ENCODE data around the gene USP32. TPM values are rescaled to one million over a fixed set of nuclear protein-coding genes. Genes with fewer than 3 reads are reported as not detected.

USP32 gene
- total and polyA plus RNA-seq, 2 donors from 2014 or later: 14.6 to 53.1 TPM

DNA sequence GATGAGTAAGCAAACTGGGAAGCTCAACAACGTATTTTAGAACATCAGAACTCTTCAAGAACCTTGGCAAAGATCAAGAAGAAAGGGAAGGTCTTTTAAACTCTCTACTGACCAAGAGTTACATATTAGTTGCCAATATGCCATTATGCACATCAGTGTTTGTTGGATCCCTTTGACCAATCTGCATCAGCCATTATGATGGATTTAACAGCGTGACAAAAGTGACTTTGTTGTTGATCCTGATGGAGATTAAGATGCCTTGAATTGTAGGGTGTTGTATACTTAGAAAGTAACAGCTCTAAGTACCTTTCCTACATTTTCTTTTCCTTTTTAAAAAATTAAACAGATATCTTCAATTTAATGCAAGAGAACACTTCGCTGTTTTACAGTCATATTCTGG lies 133.6 kb downstream of the USP32 start:
- intact Hi-C loops (cut with DNase I): no loop called here
- no peak for DNase-seq
- Histone ChIP-seq H3K4me1 (ENCODE audit: control insufficient read depth in 2 of 3, insufficient read depth in 2 of 3, low read depth in 1 of 3, low read length in 3 of 3) (no peaks in the 10 kb centered on the region), H3K36me3 (ENCODE audit: control insufficient read depth in 2 of 3, insufficient read depth in 3 of 3, low read length in 3 of 3) (peaks cover 0 to 3% (median 0%) of the 10 kb centered on the region in 3 donors), H3K9me3 (ENCODE audit: control insufficient read depth in 2 of 3, insufficient read depth in 1 of 3, low read length in 3 of 3) (no peaks in the 10 kb centered on the region), H3K9ac (ENCODE audit: low read length in 3 of 3) (no peak overlapping the region), H3K27me3 (ENCODE audit: control insufficient read depth, insufficient read depth, low read length) (no peaks in the 10 kb centered on the region), H3K4me3 (ENCODE audit: low read length in 3 of 3) (no peak overlapping the region), H3K27ac (ENCODE audit: low read depth in 2 of 2, low read length in 2 of 2) (no peak overlapping the region)
- FAIRE-seq: no peak
- TF ChIP-seq, protein P1, sequence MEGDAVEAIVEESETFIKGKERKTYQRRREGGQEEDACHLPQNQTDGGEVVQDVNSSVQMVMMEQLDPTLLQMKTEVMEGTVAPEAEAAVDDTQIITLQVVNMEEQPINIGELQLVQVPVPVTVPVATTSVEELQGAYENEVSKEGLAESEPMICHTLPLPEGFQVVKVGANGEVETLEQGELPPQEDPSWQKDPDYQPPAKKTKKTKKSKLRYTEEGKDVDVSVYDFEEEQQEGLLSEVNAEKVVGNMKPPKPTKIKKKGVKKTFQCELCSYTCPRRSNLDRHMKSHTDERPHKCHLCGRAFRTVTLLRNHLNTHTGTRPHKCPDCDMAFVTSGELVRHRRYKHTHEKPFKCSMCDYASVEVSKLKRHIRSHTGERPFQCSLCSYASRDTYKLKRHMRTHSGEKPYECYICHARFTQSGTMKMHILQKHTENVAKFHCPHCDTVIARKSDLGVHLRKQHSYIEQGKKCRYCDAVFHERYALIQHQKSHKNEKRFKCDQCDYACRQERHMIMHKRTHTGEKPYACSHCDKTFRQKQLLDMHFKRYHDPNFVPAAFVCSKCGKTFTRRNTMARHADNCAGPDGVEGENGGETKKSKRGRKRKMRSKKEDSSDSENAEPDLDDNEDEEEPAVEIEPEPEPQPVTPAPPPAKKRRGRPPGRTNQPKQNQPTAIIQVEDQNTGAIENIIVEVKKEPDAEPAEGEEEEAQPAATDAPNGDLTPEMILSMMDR (IDR thresholded peaks at IDR 0.05; ENCODE audit: borderline replicate concordance, extremely low read depth, insufficient read depth): no peak

DNA sequence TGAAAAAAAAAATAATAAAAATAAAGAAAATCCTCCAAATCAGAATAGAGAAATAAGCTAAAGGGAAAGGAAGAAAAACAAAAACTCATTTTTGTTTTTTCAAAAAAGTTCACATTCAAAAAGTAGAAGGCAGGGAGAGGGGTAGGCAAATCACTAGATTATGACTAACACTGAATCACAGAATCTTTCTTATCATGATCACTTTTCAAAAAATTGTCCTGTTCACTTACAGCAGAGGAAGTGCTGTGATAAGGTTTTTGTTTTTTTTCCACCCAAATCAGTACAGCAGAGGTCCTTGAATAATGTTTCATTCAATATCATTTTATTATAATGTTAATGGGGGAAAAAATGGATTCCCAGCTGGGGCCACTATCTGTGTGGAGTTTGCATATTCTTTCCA lies 135.8 kb downstream of the USP32 start:
- Histone ChIP-seq H3K27ac (ENCODE audit: low read depth in 2 of 2, low read length in 2 of 2) (no peak overlapping the region), H3K9ac (ENCODE audit: low read length in 3 of 3) (no peak overlapping the region), H3K4me3 (ENCODE audit: low read length in 3 of 3) (no peak overlapping the region), H3K27me3 (ENCODE audit: control insufficient read depth, insufficient read depth, low read length) (no peaks in the 10 kb centered on the region), H3K36me3 (ENCODE audit: control insufficient read depth in 2 of 3, insufficient read depth in 3 of 3, low read length in 3 of 3) (peaks cover 0 to 3% (median 0%) of the 10 kb centered on the region in 3 donors), H3K4me1 (ENCODE audit: control insufficient read depth in 2 of 3, insufficient read depth in 2 of 3, low read depth in 1 of 3, low read length in 3 of 3) (no peaks in the 10 kb centered on the region), H3K9me3 (ENCODE audit: control insufficient read depth in 2 of 3, insufficient read depth in 1 of 3, low read length in 3 of 3) (no peaks in the 10 kb centered on the region)
- no peak for DNase-seq
- TF ChIP-seq, protein P1 (IDR thresholded peaks at IDR 0.05; ENCODE audit: borderline replicate concordance, extremely low read depth, insufficient read depth): no peak
- intact Hi-C loops (cut with DNase I): no loop called here
- no peak for FAIRE-seq

DNA sequence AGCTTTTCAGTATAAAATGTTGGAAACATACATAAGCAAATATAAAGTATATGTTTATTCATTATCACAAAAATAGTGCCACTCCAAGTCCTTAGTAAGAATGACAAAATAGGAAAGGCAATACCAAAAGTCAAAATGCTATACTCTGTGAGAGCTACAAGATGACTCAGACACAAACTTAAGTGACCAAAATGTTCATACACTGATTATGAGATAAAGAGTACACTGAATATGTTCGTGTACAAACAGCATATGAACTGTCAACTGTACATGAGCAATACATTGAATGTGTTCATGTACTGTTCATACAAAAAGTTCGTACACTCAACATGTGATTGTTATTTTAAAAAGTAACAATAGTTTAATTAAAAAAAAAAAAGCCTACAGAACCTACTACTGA lies 138.9 kb downstream of the USP32 start:
- DNase-seq (no peak), FAIRE-seq (no peak)
- TF ChIP-seq, protein P1 (IDR thresholded peaks at IDR 0.05; ENCODE audit: borderline replicate concordance, extremely low read depth, insufficient read depth): no peak
- Histone ChIP-seq H3K4me3 (ENCODE audit: low read length in 3 of 3) (no peak overlapping the region), H3K9me3 (ENCODE audit: control insufficient read depth in 2 of 3, insufficient read depth in 1 of 3, low read length in 3 of 3) (no peaks in the 10 kb centered on the region), H3K36me3 (ENCODE audit: control insufficient read depth in 2 of 3, insufficient read depth in 3 of 3, low read length in 3 of 3) (peaks cover 0 to 6% (median 3%) of the 10 kb centered on the region in 3 donors), H3K27me3 (ENCODE audit: control insufficient read depth, insufficient read depth, low read length) (no peaks in the 10 kb centered on the region), H3K9ac (ENCODE audit: low read length in 3 of 3) (no peak overlapping the region), H3K27ac (ENCODE audit: low read depth in 2 of 2, low read length in 2 of 2) (no peak overlapping the region), H3K4me1 (ENCODE audit: control insufficient read depth in 2 of 3, insufficient read depth in 2 of 3, low read depth in 1 of 3, low read length in 3 of 3) (no peaks in the 10 kb centered on the region)
- intact Hi-C loops (cut with DNase I): no loop called here

DNA sequence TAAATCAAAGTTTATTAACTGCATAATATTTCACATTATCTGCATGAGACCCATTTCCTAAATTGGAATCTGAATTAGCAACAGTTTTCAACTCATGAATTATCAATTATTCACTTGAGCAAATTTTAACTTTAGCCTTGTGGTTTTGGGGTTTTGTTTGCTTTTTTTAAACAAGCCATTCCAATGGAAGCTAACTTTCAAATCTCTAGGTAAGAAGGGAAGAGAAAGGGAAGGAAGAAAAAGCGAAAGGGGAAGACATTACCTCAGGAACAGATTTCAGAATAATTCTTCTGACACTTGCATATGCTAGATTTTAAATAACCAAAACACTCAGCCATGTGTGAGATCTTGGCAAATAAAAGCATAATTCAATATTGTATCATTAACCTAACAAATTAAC lies 139.5 kb downstream of the USP32 start:
- no peak overlapping the region for H3K27ac ChIP-seq (ENCODE audit: low read depth in 2 of 2, low read length in 2 of 2)
- no peaks in the 10 kb centered on the region for H3K27me3 ChIP-seq (ENCODE audit: control insufficient read depth, insufficient read depth, low read length)
- DNase-seq (no peak), FAIRE-seq (no peak)
- intact Hi-C loops (cut with DNase I): no loop called here
- no peak overlapping the region for H3K9ac ChIP-seq (ENCODE audit: low read length in 3 of 3)
- peaks cover 0 to 6% (median 3%) of the 10 kb centered on the region in 3 donors for H3K36me3 ChIP-seq (ENCODE audit: control insufficient read depth in 2 of 3, insufficient read depth in 3 of 3, low read length in 3 of 3)
- H3K4me3 ChIP-seq (ENCODE audit: low read length in 3 of 3): no peak overlapping the region
- H3K4me1 ChIP-seq (ENCODE audit: control insufficient read depth in 2 of 3, insufficient read depth in 2 of 3, low read depth in 1 of 3, low read length in 3 of 3): no peaks in the 10 kb centered on the region
- no peaks in the 10 kb centered on the region for H3K9me3 ChIP-seq (ENCODE audit: control insufficient read depth in 2 of 3, insufficient read depth in 1 of 3, low read length in 3 of 3)
- TF ChIP-seq, protein P1 (IDR thresholded peaks at IDR 0.05; ENCODE audit: borderline replicate concordance, extremely low read depth, insufficient read depth): no peak
